KMS-11 (cell line): ENCODE results near the gene MTAP.
A peak's percentile ranks its signal among the peaks of the same experiment; 100 is the strongest.

ENCODE experiments used
- H2AFZ ChIP-seq: fragments of 200-600 bp; sonication (generic); 2 replicates; pipeline ENCODE4 v1.6.1; 2016; ENCODE audit warnings: antibody characterized with exemption, mixed run types, low read depth
- H3K27ac ChIP-seq: fragments of 200-600 bp; sonication (generic); 2 replicates; pipeline ENCODE4 v1.6.1; 2016; ENCODE audit warnings: mild to moderate bottlenecking, mixed run types
- H3K27me3 ChIP-seq: fragments of 200-600 bp; sonication (generic); 2 replicates; pipeline ENCODE4 v1.6.1; 2017; ENCODE audit warnings: mild to moderate bottlenecking, low read depth, mixed run types, moderate library complexity; ENCODE audit not compliant: insufficient read depth
- H3K36me3 ChIP-seq: fragments of 200-600 bp; sonication (generic); 2 replicates; pipeline ENCODE4 v1.6.1; 2017; ENCODE audit warnings: mild to moderate bottlenecking, mixed run types; ENCODE audit not compliant: insufficient read depth
- H3K4me1 ChIP-seq: fragments of 200-600 bp; sonication (generic); 2 replicates; pipeline ENCODE4 v1.6.1; 2016; ENCODE audit warnings: mild to moderate bottlenecking, low read depth, mixed run types; ENCODE audit not compliant: poor library complexity, severe bottlenecking
- H3K4me2 ChIP-seq: fragments of 200-600 bp; sonication (generic); 2 replicates; pipeline ENCODE4 v1.7.0; 2016; ENCODE audit warnings: mild to moderate bottlenecking, mixed run types
- H3K4me3 ChIP-seq: fragments of 200-600 bp; sonication (generic); IDR thresholded peaks from 2 replicates; pipeline ENCODE4 v1.6.1; 2017; ENCODE audit warnings: low read depth, low read length, mixed read lengths; ENCODE audit not compliant: insufficient read depth
- H3K79me2 ChIP-seq: fragments of 200-600 bp; sonication (generic); 2 replicates; pipeline ENCODE4 v1.6.1; 2016; ENCODE audit warnings: low read depth, mixed run types; ENCODE audit not compliant: insufficient read depth
- H3K9ac ChIP-seq: fragments of 200-600 bp; sonication (generic); 2 replicates; pipeline ENCODE4 v1.6.1; 2016; ENCODE audit warnings: mild to moderate bottlenecking, mixed run types
- H4K20me1 ChIP-seq: fragments of 200-600 bp; sonication (generic); 2 replicates; pipeline ENCODE4 v1.6.1; 2016; ENCODE audit warnings: mild to moderate bottlenecking, mixed run types; ENCODE audit not compliant: insufficient read depth
- TF ChIP-seq, protein P1 (sequence below): fragments of 200-600 bp; sonication (generic); conservative IDR thresholded peaks from 2 replicates; pipeline ENCODE4 v1.6.1; 2017; ENCODE audit warnings: low read depth, mild to moderate bottlenecking, antibody characterized with exemption, low read length, moderate library complexity, mixed read lengths

MTAP gene

DNA sequence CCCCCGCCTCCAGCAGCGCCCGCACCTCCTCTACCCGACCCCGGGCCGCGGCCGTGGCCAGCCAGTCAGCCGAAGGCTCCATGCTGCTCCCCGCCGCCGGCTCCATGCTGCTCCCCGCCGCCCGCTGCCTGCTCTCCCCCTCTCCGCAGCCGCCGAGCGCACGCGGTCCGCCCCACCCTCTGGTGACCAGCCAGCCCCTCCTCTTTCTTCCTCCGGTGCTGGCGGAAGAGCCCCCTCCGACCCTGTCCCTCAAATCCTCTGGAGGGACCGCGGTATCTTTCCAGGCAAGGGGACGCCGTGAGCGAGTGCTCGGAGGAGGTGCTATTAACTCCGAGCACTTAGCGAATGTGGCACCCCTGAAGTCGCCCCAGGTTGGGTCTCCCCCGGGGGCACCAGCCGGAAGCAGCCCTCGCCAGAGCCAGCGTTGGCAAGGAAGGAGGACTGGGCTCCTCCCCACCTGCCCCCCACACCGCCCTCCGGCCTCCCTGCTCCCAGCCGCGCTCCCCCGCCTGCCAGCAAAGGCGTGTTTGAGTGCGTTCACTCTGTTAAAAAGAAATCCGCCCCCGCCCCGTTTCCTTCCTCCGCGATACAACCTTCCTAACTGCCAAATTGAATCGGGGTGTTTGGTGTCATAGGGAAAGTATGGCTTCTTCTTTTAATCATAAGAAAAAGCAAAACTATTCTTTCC lies 172.4 kb downstream of the MTAP start:
- no peak overlapping the region for H3K9ac ChIP-seq
- H3K27ac ChIP-seq, result no peak overlapping the region
- no peaks in the 10 kb centered on the region for H3K27me3 ChIP-seq
- H3K4me3 ChIP-seq, result no peak overlapping the region
- H4K20me1 ChIP-seq, result peaks cover 4% of the 10 kb centered on the region
- peaks cover 9% of the 10 kb centered on the region for H3K4me1 ChIP-seq
- peaks cover 84% of the 10 kb centered on the region for H3K79me2 ChIP-seq
- H3K4me2 ChIP-seq, result no peak overlapping the region
- peaks cover 21% of the 10 kb centered on the region; the same call in 1 of the 2 replicates for H3K36me3 ChIP-seq
- TF ChIP-seq, protein P1, sequence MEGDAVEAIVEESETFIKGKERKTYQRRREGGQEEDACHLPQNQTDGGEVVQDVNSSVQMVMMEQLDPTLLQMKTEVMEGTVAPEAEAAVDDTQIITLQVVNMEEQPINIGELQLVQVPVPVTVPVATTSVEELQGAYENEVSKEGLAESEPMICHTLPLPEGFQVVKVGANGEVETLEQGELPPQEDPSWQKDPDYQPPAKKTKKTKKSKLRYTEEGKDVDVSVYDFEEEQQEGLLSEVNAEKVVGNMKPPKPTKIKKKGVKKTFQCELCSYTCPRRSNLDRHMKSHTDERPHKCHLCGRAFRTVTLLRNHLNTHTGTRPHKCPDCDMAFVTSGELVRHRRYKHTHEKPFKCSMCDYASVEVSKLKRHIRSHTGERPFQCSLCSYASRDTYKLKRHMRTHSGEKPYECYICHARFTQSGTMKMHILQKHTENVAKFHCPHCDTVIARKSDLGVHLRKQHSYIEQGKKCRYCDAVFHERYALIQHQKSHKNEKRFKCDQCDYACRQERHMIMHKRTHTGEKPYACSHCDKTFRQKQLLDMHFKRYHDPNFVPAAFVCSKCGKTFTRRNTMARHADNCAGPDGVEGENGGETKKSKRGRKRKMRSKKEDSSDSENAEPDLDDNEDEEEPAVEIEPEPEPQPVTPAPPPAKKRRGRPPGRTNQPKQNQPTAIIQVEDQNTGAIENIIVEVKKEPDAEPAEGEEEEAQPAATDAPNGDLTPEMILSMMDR, result no peak
- no peak overlapping the region for H2AFZ ChIP-seq

DNA sequence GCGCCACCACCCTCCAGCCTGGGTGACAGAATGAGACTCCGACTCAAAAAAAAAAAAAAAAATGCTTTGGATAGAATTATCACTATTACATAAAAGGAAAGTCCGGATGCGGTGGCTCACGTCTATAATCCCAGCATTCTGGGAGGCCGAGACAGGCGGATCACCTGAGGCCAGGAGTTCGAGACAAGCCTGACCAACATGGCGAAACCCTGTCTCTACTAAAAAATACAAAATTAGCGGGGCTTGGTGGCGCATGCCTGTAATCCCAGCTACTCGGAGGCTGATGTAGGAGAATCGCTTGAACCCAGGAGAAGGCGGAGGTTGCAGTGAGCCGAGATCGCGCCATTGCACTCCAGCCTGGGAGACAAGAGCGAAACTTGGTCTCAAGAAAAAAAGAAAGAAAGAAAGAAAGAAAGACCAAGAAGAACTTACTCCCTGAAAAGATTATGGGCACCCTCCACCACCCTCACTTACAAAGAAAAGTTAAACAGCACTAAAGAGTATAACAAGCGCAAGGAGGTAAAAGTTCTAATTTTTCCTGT lies 174.0 kb downstream of the MTAP start:
- no peaks in the 10 kb centered on the region for H3K27me3 ChIP-seq
- no peak overlapping the region for H3K9ac ChIP-seq

DNA sequence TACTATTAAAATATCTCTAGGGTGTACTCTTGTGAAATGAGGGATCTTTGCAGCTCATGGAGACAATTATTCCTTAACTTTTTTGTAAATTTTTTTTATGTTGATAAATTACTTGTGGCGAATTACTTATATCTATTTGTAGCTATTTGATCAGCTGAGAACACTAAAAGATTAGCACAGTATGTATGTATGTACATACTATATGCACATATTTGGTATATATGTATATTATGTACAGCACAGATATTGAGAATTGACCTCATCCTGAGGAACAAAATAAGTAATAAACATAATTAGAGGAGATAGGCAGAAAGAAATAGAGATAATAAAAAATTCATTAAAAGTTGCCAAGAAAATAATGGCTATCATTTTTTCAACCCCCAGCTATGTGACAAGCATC lies 180.0 kb downstream of the MTAP start:
- Histone ChIP-seq H2AFZ (no peak overlapping the region), H3K79me2 (peaks cover 94% of the 10 kb centered on the region), H3K9ac (no peak overlapping the region), H3K27ac (no peak overlapping the region), H3K4me3 (no peak overlapping the region), H3K4me2 (no peak overlapping the region), H3K4me1 (peaks cover 51% of the 10 kb centered on the region), H3K27me3 (no peaks in the 10 kb centered on the region), H3K36me3 (peaks cover 14% of the 10 kb centered on the region; the same call in 1 of the 2 replicates), H4K20me1 (peaks cover 12% of the 10 kb centered on the region)
- TF ChIP-seq, protein P1, result no peak

More for the DNA sequence above, 174.0 kb downstream of the MTAP start:
- peaks cover 7% of the 10 kb centered on the region for H4K20me1 ChIP-seq
- H3K4me2 ChIP-seq, result no peak overlapping the region
- TF ChIP-seq, protein P1, result no peak
- H2AFZ ChIP-seq, result no peak overlapping the region
- H3K4me3 ChIP-seq, result no peak overlapping the region
- H3K79me2 ChIP-seq, result peaks cover 92% of the 10 kb centered on the region
- H3K36me3 ChIP-seq, result peaks cover 15% of the 10 kb centered on the region; the same call in 1 of the 2 replicates
- H3K4me1 ChIP-seq, result peaks cover 16% of the 10 kb centered on the region
- no peak overlapping the region for H3K27ac ChIP-seq

DNA sequence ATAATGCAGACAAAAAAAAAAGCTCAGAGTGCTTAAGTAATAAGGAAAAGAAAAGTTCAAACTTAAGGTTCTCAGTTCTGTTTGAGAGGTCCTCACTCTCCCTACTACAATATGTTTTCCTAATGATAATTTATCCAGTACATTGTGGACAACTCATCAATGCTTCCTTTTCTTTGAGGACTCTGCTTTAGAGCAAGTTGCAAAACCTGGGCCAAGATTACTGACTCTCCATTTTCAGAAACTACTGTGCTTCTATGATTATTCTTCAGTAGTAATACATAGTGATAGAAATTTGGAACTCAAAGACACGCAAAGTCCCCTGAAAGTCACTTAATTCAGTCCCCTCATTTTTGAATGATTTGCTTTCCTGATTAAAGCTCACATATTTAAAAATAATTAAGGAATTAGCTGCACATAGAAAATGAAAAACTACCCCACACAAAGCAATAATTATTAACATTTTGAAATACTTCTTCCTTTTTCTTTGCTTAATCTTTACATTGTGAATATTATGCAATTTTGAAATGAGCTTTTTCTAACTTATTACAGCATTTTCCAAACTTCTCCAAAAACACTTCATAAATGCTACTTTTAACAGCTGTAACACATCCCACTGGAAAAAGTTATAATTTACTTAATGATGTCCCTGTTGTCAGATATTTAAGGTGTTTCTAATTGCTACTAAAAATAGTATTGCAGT lies 180.6 kb downstream of the MTAP start:
- H3K79me2 ChIP-seq, result peaks cover 94% of the 10 kb centered on the region
- no peak overlapping the region for H3K4me3 ChIP-seq
- peaks cover 8% of the 10 kb centered on the region; the same call in 1 of the 2 replicates for H4K20me1 ChIP-seq
- H3K36me3 ChIP-seq, result peaks cover 11% of the 10 kb centered on the region; the same call in 1 of the 2 replicates
- peaks cover 55% of the 10 kb centered on the region for H3K4me1 ChIP-seq
- H2AFZ ChIP-seq, result no peak overlapping the region
- no peaks in the 10 kb centered on the region for H3K27me3 ChIP-seq
- H3K9ac ChIP-seq, result no peak overlapping the region
- no peak overlapping the region for H3K4me2 ChIP-seq
- H3K27ac ChIP-seq, result peak overlapping the region; percentile 1; the same call in 1 of the 2 replicates
- TF ChIP-seq, protein P1, result no peak
